T47D (cell line): ENCODE data around the gene SHISAL1.

ENCODE experiments used
- DNase-seq, 2 experiments: peaks; one replicate each; pipeline versions ENCODE4 v3.0.0 to v3.0.0-alpha.2; 2011 to 2012; ENCODE audit warnings: low read depth in 1 of 2, low spot score in 1 of 2
- JUND ChIP-seq: IDR thresholded peaks from 2 replicates; pipeline ENCODE4 v1.6.1; 2012; ENCODE audit warnings: low read depth
- in situ Hi-C: cut with HindIII; loops from 2 replicates; pipeline ENCODE4 v1.10.0; 2016; ENCODE audit warnings: low sequenced_read_pairs, low pct_unique_long_range_greater_than_20kb

Gene SHISAL1

DNA sequence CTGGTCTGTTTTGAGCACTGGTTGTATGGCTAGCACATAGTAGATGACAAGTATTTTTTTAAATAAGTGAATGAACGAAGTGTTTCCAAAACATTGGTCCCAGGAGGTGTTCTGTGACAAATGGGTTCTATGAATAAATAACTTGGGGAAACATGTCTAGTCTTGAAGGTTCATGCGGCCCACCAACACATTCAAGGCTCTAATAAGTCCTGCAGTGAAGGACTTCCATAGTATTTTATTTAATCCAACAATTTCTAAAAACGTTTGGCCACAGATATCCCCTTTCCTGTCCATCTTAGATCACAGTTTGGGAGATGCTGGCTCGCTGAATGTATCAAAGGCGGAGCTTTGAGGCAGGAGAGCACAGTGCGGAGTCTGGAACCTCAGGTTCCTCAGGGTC, 109.5 kb downstream of the SHISAL1 start:
- in situ Hi-C loops: no loop called here
- DNase-seq: no peak
- TF ChIP-seq JUND: no peak

DNA sequence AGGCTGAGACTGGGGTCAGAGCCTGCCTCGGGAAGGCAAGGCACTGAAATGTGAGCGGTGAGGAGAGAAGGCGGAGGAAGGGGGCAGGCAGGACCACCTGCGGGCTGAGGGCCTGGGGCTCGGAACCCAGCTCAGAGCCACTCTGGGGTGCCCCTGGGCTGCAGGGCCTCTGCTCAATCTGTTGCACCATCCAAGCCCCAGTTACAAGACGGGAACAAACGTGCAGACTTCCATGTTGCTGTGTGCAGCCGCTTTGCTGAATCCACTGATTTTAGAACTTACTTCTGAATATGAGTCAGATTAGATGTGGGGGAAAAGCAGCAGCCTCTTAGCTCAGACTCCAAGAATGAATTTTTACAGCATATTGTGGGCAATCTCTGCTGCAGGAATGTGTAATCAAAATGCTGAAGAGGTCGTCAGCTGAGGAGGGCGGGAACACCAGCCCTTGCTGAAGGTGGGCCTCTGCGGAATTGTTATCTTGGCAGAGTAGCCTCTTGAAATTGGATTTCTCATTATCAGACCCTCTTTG, 110.4 kb downstream of the SHISAL1 start:
- no peak for TF ChIP-seq JUND
- DNase-seq: no peak
- in situ Hi-C loops: no loop called here

DNA sequence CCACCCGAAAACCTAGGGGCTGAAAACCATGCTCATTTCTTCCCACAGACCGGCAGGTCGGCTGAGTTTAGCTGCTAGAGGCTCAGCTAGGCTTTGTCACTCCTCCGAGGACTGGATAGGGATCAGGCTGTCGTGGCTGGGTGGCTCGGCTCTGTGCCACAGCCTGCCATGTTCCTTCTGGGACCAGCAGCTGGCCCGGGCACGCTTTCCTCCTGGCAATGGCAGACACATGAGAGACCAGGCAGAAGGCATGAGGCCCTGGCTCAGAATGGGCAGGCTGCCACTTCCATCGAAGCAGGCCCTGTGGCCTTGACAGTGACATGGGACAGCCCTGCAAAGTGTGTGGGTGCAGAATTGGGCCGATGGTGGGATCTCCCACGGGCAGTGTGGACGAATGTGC, 111.1 kb downstream of the SHISAL1 start:
- no peak for DNase-seq
- no peak for TF ChIP-seq JUND
- in situ Hi-C loops: no loop called here

DNA sequence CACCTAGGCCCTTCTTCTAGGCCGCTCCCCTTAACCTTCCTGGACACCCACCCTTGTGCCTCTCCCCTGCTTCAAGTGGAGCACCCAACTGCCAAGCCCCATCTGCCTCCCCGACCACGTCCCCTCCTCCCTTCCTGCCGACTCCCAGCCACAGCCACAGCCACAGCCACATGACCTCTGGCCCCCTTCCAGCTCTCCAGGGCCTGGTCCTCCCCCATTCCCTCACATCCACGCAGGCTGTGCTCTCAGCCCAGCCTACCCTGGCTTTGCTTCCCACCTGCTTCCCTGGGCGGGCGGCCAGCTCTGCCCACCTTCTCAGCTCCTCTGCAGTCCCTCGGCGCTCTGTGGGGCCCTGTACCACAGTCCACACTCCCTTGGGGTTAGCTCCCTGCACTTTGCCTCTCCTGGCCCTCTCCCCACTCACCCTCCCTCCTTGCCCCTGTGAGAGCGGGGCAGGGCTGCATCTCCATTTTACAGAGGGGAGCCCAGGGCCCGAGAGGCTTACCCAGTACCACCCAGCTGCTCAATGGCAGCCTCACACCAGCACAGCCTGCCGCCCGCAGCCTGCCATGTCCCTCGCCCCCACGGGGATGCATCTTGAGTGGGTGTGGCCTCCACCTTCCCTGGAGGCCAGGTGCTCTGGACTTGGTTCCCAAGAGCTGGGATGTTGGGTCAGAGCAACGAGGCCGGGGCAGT, 111.7 kb downstream of the SHISAL1 start:
- in situ Hi-C loops: no loop called here
- TF ChIP-seq JUND: no peak
- no peak for DNase-seq

DNA sequence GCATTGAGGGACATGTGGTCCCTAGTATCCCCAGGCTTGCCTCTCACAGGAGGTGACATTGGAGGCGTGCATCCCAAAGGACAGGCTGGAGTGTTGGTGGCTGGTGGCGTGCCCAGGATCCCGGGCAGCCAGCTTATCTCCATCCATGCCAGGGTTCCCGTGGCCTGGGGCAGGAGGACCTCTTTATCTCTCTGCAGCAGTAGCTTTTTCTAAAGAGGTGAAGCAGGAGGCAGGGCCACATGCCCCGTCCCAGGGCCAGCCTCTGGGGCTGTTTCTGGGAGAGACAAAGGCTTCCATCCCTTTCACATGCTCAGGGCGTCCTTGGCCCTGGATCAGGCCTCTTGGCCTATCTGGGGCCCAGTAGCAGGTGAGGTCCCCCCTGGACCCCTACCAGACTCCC, 112.3 kb downstream of the SHISAL1 start:
- DNase-seq: no peak
- TF ChIP-seq JUND: no peak
- in situ Hi-C loops: no loop called here

DNA sequence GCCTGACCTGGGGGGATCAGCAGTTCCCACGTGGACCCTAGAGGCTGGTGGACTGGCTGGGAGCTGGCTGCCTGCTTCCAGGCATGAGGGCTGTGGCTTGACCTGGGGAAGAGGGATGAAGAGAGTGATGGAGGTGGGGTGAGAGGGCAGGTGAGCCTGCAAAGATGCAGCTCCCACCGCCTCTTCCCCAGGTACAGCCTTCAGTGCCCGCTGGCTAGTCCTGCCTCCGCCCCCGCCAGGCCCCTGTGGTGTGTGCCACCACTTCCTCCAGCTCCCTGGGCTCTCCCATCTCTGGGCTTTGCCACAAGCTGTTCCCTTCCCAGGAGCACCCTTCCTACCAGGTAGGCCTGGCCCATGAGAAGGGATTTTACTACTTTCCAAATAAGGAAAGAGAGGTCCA, 112.9 kb downstream of the SHISAL1 start:
- TF ChIP-seq JUND: no peak
- no peak for DNase-seq
- in situ Hi-C loops: no loop called here

DNA sequence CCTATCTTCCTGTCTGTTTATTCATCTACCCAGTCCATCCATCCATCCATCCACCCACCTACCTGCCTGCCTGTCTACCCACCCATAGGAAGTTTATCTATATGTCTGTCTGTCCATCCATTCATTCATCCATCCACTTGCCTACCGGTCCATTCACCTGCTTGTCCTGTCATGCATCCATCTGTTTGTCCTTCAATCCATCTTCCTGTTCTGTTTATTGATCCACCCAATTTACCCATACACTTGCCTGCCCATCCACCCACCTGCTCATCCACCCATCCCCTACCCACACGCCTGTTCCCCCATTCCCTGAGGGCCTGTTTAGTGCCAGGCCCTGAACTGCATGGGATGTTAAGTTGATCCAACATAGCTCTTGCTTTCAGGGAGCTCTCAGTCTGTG, 113.6 kb downstream of the SHISAL1 start:
- in situ Hi-C loops: no loop called here
- no peak for TF ChIP-seq JUND
- no peak for DNase-seq

DNA sequence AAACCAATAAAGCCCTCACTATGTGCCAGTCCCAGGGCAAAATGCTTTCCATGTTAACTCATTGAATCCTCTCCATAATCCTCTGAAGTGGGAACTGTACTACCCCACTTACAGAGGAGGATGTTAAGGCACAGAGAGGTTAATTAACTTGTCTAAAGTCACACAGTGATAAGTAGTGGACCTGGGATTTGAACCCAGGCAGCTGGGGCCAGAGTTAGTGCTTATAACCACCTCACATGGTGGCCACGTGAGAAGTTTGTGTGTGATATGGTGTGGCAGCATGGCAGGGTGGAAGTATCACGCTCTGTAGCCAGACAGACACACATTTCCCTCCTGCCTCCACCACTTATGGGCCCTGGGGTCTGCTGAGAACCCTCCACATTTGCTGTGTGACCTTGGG, 115.5 kb downstream of the SHISAL1 start:
- no peak for TF ChIP-seq JUND
- no peak for DNase-seq
- in situ Hi-C loops: no loop called here

DNA sequence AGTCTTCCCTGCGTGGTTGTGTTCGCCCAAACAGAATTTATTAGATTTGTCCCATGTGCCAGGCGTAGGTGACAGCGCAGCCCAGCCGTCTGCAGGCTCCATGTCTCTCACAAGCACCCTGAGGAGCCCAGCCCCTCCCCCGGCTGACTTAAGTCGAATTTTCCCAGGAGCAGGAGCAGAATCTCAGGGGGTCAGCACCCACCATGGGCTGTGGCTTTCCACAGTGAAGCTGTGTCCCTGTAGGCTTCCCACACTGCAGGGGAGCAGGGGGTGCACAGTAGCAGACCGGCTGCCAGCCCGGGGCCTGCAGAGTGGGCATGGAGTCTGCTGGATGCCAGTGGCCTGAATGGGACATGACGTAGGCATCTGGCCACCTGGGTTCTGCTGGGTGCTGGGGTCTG, 116.0 kb downstream of the SHISAL1 start:
- in situ Hi-C loops: no loop called here
- TF ChIP-seq JUND: no peak
- no peak for DNase-seq

DNA sequence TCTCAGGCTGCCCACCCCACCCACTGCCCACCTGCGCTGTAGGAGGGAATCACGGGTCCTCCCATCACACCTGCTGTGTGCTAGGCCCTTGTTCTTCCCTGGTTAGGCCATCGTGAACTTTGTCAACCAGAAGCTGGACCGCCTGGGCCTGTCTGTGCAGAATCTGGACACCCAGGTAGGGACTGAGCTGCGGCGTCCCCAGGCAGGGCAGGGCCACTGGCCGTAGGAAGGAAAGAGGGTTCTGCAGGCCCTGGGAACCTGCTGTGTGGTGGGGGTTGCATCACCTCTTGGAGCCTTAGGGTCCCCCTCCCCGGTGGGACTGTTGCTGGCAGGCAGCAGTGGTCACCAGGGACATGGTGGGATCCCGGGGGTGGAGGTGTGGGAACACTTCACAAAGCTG, 116.5 kb downstream of the SHISAL1 start:
- TF ChIP-seq JUND: no peak
- in situ Hi-C loops: no loop called here
- no peak for DNase-seq

DNA sequence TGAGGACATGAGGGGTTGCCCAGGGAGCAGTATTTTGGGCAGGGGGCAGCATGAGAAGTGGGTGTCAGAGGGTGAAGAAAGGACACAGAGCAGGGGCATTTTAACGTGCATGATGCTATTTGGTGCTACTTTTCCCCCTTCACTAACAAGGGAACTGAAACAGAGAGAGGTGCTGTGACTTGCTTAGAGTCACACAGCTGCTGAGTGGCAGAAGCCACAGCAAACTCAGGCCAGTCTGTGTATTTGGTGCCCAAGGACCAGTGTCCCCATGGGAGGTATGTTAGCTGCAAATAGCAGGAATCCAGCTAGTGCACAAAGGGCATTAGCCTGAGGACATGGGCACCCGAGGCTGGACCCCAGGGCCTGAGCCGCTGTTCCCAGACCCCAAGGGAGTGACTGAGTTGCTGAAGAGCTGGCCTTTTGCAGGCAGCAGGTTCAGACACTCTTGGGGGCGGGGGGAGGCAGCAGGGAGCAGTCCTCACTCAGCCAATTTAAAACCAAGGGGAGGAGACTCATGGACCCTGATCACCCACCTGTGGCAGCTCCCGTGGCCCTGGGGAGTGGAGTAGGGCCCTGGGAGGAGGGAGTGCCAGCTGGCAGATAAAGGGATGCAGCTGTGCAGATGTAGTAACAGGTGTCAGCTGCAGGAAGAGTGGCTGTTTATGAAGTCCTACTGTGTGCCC, 117.4 kb downstream of the SHISAL1 start:
- DNase-seq: no peak
- TF ChIP-seq JUND: no peak
- in situ Hi-C loops: no loop called here

DNA sequence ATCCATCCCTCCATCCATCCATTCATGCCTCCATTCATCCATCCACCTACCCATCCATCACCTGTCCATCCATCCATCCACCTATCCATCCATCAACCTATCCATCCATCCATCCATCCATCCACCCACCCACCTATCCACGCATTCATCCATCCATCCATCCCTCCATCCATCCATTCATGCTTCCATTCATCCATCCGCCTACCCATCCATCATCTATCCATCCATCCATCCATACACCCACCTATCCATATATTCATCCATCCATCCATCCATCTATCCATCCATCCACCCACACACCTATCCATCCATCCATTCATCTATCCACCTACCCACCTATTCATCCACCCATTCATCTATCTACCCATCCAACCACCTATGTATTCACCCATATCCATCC, 118.2 kb downstream of the SHISAL1 start:
- DNase-seq: no peak
- in situ Hi-C loops: no loop called here
- TF ChIP-seq JUND: no peak
